Measurements from ENCODE around the gene NCBP2.

The NCBP2 gene

DNA sequence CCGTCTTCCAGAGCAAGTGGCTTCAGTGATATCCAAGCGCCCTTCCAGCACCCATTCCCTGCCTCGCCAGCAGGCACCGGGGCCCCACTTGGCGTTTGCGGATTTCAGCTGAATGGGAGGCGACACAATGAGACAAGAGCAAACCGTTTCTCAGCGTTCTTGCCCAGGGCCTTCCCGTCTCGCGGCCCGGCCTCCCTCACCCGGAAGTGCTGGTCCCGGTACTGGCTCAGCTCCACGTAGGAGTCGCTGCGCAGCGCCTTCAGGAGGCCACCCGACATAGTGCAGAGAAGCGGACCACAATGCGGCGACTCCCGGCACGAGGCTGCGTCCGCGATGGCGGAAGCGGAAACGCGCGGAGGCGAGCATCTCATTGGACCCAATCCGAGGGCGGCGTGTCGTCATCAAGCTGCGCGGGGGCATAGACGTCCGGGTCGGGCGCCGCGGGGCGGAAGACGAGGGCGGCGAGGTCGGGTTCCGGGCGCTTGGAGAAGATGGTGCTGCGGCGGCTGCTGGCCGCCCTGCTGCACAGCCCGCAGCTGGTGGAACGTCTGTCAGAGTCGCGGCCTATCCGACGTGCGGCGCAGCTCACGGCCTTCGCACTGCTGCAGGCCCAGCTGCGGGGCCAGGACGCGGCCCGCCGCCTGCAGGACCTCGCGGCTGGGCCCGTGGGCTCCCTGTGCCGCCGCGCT, at the start of gene NCBP2:
TSS of gene NCBP2 (minus strand) at position 303 of the 689 bp plus-strand sequence. CDS start at position 278, 25 bp downstream.
- Histone ChIP-seq H4K20me1 (ENCODE audit: insufficient read depth, low read length) (peaks cover 35% of the 10 kb centered on the region; the same call in 1 of the 2 replicates), H3K4me2 (ENCODE audit: insufficient read depth, low read length) (peak within 1 kb of the TSS; percentile 93), H3K27me3 (ENCODE audit: insufficient read depth, low read length, poor library complexity) (no peaks in the 10 kb centered on the region), H3K36me3 (ENCODE audit: insufficient read depth, low read length) (peaks cover 52% of the 10 kb centered on the region), H3K4me3 (ENCODE audit: low read depth in 1 of 2, low read length in 2 of 2) (peak within 1 kb of the TSS; percentile 90 to 94), H3K9ac (ENCODE audit: low read depth, low read length) (peak within 1 kb of the TSS; percentile 84), H3K4me1 (ENCODE audit: insufficient read depth, low read length) (peaks cover 40% of the 10 kb centered on the region), H2AFZ (ENCODE audit: low read depth, low read length) (peak within 1 kb of the TSS; percentile 94), H3K27ac (ENCODE audit: low read length) (peak within 1 kb of the TSS; percentile 92), H3K9me3 (ENCODE audit: insufficient read depth, low read length, severe bottlenecking) (no peaks in the 10 kb centered on the region), H3K79me2 (ENCODE audit: insufficient read depth, low read length) (peaks cover 67% of the 10 kb centered on the region)
- DNase-seq, result peak; percentile 99
- peak; percentile 90 for ATAC-seq (ENCODE audit: insufficient read depth, low read depth)
- TF ChIP-seq EZH2 (IDR thresholded peaks at IDR 0.05; ENCODE audit: borderline replicate concordance, low read depth, low read length, severe bottlenecking) (no peak), CTCF (IDR thresholded peaks at IDR 0.05; ENCODE audit: borderline replicate concordance, extremely low read depth, low read length, poor library complexity, severe bottlenecking) (peak; percentile 86)

DNA sequence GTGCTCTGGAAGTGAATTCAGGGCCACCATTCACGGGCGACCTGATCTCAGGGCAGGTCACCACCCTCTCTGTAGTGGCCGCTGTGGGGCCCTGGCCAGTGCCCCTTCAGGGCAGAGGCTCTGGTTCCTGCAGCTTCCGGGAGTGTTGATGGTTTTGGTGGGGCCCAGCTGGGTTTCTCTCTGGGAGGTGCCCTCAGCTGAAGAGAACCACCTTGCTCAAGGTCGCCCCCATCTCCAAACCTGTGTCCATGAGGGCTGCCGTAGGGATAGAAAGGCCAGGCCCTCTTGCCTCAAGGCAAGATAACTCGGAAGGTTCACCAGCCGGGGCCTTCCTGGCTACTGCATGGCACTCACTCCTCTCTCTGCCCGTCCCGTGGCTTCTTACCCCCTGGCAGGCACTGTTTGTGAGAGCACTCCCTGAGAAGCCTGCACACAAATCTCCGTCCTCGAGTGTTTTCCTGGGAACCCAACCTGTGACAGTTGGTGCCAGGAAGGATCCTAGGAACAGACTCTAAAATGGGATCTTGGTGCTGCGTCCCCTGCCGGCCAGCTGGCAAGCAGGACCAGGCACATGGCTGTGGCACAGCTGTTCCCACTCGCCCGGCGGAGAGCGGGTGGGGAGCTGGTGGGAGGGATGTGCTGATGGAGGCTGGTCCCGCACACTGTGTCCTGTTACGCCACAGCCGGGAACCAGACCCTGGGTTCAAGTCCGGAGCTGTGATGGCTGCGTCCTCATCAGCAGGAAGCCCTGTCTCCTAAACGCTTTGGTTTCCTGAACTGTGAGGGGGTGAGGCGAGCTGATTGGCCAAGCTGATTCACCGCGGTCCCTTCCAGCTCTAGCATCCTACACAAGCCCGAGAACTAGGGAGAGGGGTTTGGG, 49.5 kb upstream of the NCBP2 start:
- Histone ChIP-seq H3K79me2 (ENCODE audit: insufficient read depth, low read length) (no peaks in the 10 kb centered on the region), H3K4me3 (ENCODE audit: low read depth in 1 of 2, low read length in 2 of 2) (no peak overlapping the region), H3K27ac (ENCODE audit: low read length) (no peak overlapping the region), H3K4me1 (ENCODE audit: insufficient read depth, low read length) (no peaks in the 10 kb centered on the region), H3K36me3 (ENCODE audit: insufficient read depth, low read length) (no peaks in the 10 kb centered on the region), H3K27me3 (ENCODE audit: insufficient read depth, low read length, poor library complexity) (no peaks in the 10 kb centered on the region), H3K4me2 (ENCODE audit: insufficient read depth, low read length) (no peak overlapping the region), H3K9ac (ENCODE audit: low read depth, low read length) (no peak overlapping the region), H4K20me1 (ENCODE audit: insufficient read depth, low read length) (no peaks in the 10 kb centered on the region), H2AFZ (ENCODE audit: low read depth, low read length) (no peak overlapping the region), H3K9me3 (ENCODE audit: insufficient read depth, low read length, severe bottlenecking) (no peaks in the 10 kb centered on the region)
- no peak for DNase-seq
- TF ChIP-seq EZH2 (IDR thresholded peaks at IDR 0.05; ENCODE audit: borderline replicate concordance, low read depth, low read length, severe bottlenecking) (no peak), CTCF (IDR thresholded peaks at IDR 0.05; ENCODE audit: borderline replicate concordance, extremely low read depth, low read length, poor library complexity, severe bottlenecking) (no peak)
- ATAC-seq (ENCODE audit: insufficient read depth, low read depth), result no peak

DNA sequence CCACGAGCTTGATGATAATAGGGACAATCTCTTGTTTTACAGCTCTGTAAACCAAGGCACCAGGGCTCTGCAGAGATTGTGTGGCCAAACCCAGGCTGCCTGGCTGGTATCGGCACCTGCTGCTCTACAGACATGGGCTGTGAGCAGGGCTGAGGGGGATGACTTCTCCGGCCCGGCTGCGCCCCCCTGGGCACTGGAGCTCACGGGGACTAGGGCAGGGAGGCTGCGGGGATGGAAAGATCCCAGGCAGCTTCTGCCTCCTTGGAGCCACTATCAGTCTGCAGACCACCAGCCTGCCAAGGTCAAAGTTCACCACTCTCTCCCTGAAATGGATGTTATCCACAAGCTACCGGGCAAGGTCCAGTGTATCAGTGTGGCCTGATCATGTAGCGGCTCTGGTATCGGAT, 48.3 kb upstream of the NCBP2 start:
- TF ChIP-seq EZH2 (IDR thresholded peaks at IDR 0.05; ENCODE audit: borderline replicate concordance, low read depth, low read length, severe bottlenecking), result no peak
- TF ChIP-seq CTCF (IDR thresholded peaks at IDR 0.05; ENCODE audit: borderline replicate concordance, extremely low read depth, low read length, poor library complexity, severe bottlenecking), result no peak
- H3K27me3 ChIP-seq (ENCODE audit: insufficient read depth, low read length, poor library complexity), result no peaks in the 10 kb centered on the region
- H3K9me3 ChIP-seq (ENCODE audit: insufficient read depth, low read length, severe bottlenecking), result no peaks in the 10 kb centered on the region
- no peak overlapping the region for H3K4me3 ChIP-seq (ENCODE audit: low read depth in 1 of 2, low read length in 2 of 2)
- no peak overlapping the region for H3K9ac ChIP-seq (ENCODE audit: low read depth, low read length)
- H3K4me2 ChIP-seq (ENCODE audit: insufficient read depth, low read length), result no peak overlapping the region
- no peak overlapping the region for H3K27ac ChIP-seq (ENCODE audit: low read length)
- H4K20me1 ChIP-seq (ENCODE audit: insufficient read depth, low read length), result no peaks in the 10 kb centered on the region
- no peak for ATAC-seq (ENCODE audit: insufficient read depth, low read depth)
- no peak overlapping the region for H2AFZ ChIP-seq (ENCODE audit: low read depth, low read length)
- DNase-seq, result no peak
- H3K36me3 ChIP-seq (ENCODE audit: insufficient read depth, low read length), result no peaks in the 10 kb centered on the region
- no peaks in the 10 kb centered on the region for H3K79me2 ChIP-seq (ENCODE audit: insufficient read depth, low read length)
- no peaks in the 10 kb centered on the region for H3K4me1 ChIP-seq (ENCODE audit: insufficient read depth, low read length)
